Activated CD4-positive, alpha-beta T cell treated with anti-CD3 and anti-CD28 coated beads for 36 hours (primary cell): Measurements from ENCODE around the gene CERS6. TPM values are rescaled to one million over a fixed set of nuclear protein-coding genes. Genes with fewer than 3 reads are reported as not detected.

ENCODE experiments used
- ATAC-seq: fragments of 200-7000 bp; cut with Tn5 transposase; one replicate; pipeline ENCODE4 v1.10.0; 2021; ENCODE audit warnings: mild to moderate bottlenecking, moderate library complexity
- CTCF ChIA-PET: fragments of 350-600 bp; sonication (Branson Sonifier 250); formaldehyde crosslinking; loops from one replicate; lab custom pipeline; 2021; ENCODE audit warnings: antibody characterized with exemption; lab: Charles Lee
- POLR2A ChIA-PET: fragments of 350-600 bp; sonication (Branson Sonifier 250); formaldehyde crosslinking; loops from one replicate; lab custom pipeline; 2021; ENCODE audit warnings: antibody characterized with exemption, inconsistent platforms; lab: Charles Lee
- DNase-seq: peaks from one replicate; pipeline ENCODE4 v3.0.0-alpha.2; 2020
- H3K27ac Mint-ChIP-seq: one replicate; pipeline ENCODE4 v1.8.0; 2021; ENCODE audit warnings: mixed read lengths
- H3K27me3 Mint-ChIP-seq: one replicate; pipeline ENCODE4 v1.8.0; 2021; ENCODE audit warnings: mixed read lengths
- H3K36me3 Mint-ChIP-seq: one replicate; pipeline ENCODE4 v1.8.0; 2021; ENCODE audit warnings: low read depth, mixed read lengths
- H3K4me1 Mint-ChIP-seq: one replicate; pipeline ENCODE4 v1.8.0; 2021; ENCODE audit warnings: mixed read lengths
- H3K4me3 Mint-ChIP-seq: one replicate; pipeline ENCODE4 v1.8.0; 2021; ENCODE audit warnings: mild to moderate bottlenecking, moderate library complexity, mixed read lengths
- H3K9me3 Mint-ChIP-seq: one replicate; pipeline ENCODE4 v1.8.0; 2021; ENCODE audit warnings: low read depth, mixed read lengths
- intact Hi-C, 2 experiments: fragments of 100-400 bp; cut with DNase I in 1 of 2; cut with micrococcal nuclease in 1 of 2; formaldehyde crosslinking; loops; one replicate each; pipeline versions ENCODE4 v1.14.2 to v1.15.1; 2022 to 2024; cut with DNase I, micrococcal nuclease
- total RNA-seq, 2 experiments: library from RNA; stranded (reverse); gene quantifications; one replicate each; pipeline ENCODE4 v1.2.3, GENCODE V29; 2021

The CERS6 gene
- total RNA-seq, 2 experiments from 2014 or later, result 12.9 to 13.1 TPM

DNA sequence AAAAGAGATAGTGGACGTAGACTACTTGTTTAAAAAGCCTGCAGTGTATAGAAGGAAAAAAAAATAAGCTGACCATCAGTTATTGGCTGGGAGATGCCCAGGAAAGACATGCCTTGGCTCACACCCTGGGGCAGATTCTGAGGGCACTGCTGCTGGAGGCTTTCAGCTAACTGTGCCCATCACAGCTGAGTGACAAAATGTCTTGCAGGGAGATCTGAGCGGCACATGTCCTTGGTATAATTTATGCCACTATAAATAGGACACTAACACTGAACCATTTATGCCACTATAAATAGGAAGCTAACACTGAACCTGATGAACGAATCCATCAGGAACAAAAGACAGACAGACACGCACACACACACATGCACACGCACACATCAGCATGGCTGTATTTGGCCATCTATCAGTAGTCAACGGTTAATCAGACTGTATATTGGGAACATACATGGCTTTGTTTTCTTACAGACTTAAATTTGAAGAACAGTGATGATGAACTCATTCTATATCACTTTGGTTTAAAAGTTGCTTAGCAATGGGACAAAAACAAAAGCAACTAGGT lies 278.2 kb downstream of the CERS6 start:
- ChIA-PET CTCF (no interaction called here), POLR2A (no interaction called here)
- Mint-ChIP-seq H3K4me3 (no peak overlapping the region), H3K27me3 (no peaks in the 10 kb centered on the region), H3K36me3 (peaks cover 7% of the 10 kb centered on the region), H3K9me3 (no peaks in the 10 kb centered on the region), H3K4me1 (peaks cover 4% of the 10 kb centered on the region), H3K27ac (no peak overlapping the region)
- intact Hi-C loops, result no loop called here
- no peak for DNase-seq
- no peak for ATAC-seq

DNA sequence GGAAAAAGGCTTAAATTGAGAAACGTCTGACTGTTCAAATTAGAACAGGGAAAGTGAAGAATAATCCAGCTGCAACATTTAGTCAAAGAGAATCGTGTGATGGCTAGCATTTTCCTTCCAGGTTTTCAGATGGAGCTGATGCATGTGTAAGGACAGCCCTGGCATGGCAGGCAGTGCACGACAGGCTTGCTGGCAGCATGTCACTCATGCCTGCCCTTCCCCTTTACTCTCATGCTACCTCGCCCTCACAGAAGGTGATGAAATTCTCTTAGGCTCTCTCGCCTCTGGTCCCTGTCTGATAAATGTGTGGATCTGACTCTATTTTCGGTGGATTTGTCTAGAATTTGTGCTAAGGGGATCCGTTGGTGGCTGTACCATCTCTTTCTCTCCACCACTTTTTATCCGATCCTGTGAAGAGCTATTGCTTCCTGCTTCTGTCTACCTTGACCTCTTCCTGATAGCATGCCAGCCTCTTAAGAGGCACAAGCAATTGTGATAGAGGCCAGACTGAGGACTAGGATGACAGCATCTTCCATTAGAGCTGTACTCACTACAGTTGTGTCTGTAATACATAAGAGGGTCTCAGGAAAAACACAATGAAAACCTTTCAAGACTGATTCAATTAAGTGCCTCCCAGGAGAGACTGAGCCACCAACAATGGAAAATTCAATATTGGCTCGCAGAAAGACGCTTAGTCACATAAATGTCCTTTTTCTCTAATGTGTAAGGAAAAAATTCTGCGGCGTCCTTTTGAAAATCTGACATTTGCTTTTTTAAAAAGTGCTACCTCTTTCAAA lies 280.8 kb downstream of the CERS6 start:
- peaks cover 4% of the 10 kb centered on the region for H3K4me1 Mint-ChIP-seq
- ChIA-PET CTCF (interaction anchor here (0.6 to 1.5 kb wide), 2 partner anchors 15 to 269 kb away, joined by 4 read pairs; no protein-coding TSS in a partner anchor), POLR2A (interaction anchor here (0.6 kb wide), 1 partner anchor 319 kb away, joined by 6 read pairs; no protein-coding TSS in a partner anchor)
- no peak overlapping the region for H3K27ac Mint-ChIP-seq
- H3K4me3 Mint-ChIP-seq, result no peak overlapping the region
- ATAC-seq, result no peak
- no peaks in the 10 kb centered on the region for H3K27me3 Mint-ChIP-seq
- peaks cover 7% of the 10 kb centered on the region for H3K36me3 Mint-ChIP-seq
- DNase-seq, result no peak
- no peaks in the 10 kb centered on the region for H3K9me3 Mint-ChIP-seq
- intact Hi-C loops, result no loop called here

DNA sequence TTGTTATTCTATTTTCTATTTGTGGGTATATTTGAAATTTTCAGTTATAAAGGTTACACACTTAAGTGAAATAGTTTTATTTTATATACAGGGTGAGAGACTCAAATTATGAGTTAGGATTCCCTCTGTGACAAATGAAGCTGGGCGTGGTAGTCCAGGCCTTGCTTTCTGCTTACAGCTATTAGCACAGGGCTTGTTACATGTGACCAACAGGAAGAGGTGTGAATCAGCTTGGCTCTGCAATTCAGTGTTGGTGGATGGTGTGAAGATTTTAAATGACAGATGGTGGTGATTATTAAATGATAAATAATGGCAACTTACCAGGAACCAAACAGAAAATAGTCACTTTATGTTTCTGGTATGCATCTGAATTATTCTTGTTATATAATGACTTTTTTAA lies 282.0 kb downstream of the CERS6 start:
- Mint-ChIP-seq H3K27ac (no peak overlapping the region), H3K4me1 (peaks cover 4% of the 10 kb centered on the region), H3K9me3 (no peaks in the 10 kb centered on the region), H3K4me3 (no peak overlapping the region), H3K27me3 (no peaks in the 10 kb centered on the region), H3K36me3 (peaks cover 7% of the 10 kb centered on the region)
- intact Hi-C loops, result no loop called here
- DNase-seq (no peak), ATAC-seq (no peak)
- POLR2A ChIA-PET, result no interaction called here
- CTCF ChIA-PET, result no interaction called here

DNA sequence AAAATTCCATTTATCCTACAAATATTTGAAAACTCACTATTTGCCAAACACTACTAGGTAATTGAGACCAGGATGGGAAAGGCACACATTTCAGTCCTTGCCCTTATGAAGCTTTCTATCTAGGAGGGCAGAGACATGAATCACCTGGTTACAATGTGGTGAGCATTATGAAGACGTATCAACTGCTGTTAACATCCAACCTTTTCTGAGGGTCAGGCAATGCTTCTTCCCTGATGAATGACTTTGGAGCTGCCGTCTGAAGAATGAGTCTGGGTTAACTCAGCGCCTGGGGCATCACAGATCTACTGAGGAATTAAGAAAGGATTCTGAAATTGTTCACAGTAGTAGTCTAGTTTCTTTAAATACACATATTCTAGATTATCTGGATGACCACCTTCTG lies 284.3 kb downstream of the CERS6 start:
- no peak overlapping the region for H3K27ac Mint-ChIP-seq

DNA sequence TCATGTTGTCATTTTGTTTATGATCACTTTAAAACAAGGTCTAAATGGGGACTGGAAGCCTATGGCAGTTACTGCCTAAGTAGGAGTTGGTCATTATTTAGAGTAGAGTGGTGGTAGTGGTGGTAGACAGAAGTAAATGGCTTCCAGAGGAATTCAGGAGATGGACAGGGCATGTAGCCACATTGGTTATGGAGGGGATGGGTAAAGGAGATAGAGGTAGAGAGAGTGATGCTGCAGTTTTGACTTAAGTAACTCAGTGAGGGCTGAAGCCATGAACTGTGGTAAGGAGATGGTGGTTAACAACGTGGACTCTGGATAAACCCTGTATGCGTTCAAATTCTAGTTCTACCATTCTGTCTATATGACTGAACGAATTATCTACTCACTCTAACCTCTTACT lies 284.7 kb downstream of the CERS6 start:
- no peaks in the 10 kb centered on the region for H3K9me3 Mint-ChIP-seq
- H3K4me3 Mint-ChIP-seq, result no peak overlapping the region
- no peaks in the 10 kb centered on the region for H3K27me3 Mint-ChIP-seq
- H3K36me3 Mint-ChIP-seq, result peaks cover 6% of the 10 kb centered on the region
- H3K27ac Mint-ChIP-seq, result no peak overlapping the region
- H3K4me1 Mint-ChIP-seq, result peaks cover 5% of the 10 kb centered on the region
- intact Hi-C loops, result no loop called here
- ATAC-seq, result no peak
- no peak for DNase-seq
- ChIA-PET CTCF (interaction anchor here (0.7 to 1.8 kb wide), 2 partner anchors 13 to 956 kb away, joined by 4 to 6 read pairs; no protein-coding TSS in a partner anchor), POLR2A (interaction anchor here (0.7 kb wide), 1 partner anchor 10 kb away, joined by 3 read pairs; no protein-coding TSS in a partner anchor)

More for the DNA sequence above, 284.3 kb downstream of the CERS6 start:
- intact Hi-C loops, result no loop called here
- no peak overlapping the region for H3K4me3 Mint-ChIP-seq
- no peaks in the 10 kb centered on the region for H3K9me3 Mint-ChIP-seq
- no peaks in the 10 kb centered on the region for H3K27me3 Mint-ChIP-seq
- ChIA-PET POLR2A (interaction anchor here (0.6 kb wide), 1 partner anchor 14 kb away, joined by 4 read pairs; no protein-coding TSS in a partner anchor), CTCF (no interaction called here)
- ATAC-seq (no peak), DNase-seq (no peak)
- H3K4me1 Mint-ChIP-seq, result peaks cover 5% of the 10 kb centered on the region
- H3K36me3 Mint-ChIP-seq, result peaks cover 6% of the 10 kb centered on the region

DNA sequence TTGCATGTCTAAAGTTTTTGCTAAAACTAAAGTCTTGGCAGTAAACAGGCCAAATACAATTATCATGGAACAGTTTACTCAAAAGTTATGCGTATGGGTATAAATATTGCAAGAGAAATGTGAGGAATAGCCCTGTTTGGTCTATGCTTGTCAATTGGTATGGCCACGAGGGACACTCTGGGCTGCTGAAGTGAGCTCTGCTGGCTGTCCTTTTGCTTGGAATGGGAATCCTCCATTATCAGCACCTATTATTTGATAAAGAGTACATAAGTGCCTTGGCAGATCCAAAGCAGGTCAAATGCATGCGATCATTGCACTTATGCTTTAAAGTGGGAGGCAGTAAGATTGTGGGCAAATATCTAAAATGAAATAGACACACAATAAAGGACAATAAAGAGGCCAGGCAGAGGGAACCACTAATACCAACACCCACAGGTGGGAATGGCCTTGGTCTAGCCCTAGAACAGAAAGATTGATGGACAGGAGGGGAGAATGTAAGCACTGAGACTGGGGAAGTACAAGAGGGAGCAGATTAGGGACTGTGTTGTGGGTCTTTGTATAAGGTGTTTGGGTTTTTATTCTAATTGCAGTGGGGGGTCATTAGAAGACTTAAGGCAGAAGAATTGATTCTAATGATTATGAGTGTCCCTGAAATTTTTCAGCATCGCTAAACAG lies 286.3 kb downstream of the CERS6 start:
- peaks cover 6% of the 10 kb centered on the region for H3K36me3 Mint-ChIP-seq
- H3K4me1 Mint-ChIP-seq, result peaks cover 5% of the 10 kb centered on the region
- no peaks in the 10 kb centered on the region for H3K9me3 Mint-ChIP-seq
- DNase-seq (no peak), ATAC-seq (no peak)
- no peak overlapping the region for H3K27ac Mint-ChIP-seq
- H3K4me3 Mint-ChIP-seq, result no peak overlapping the region
- CTCF ChIA-PET, result interaction anchor here (1.8 kb wide), 1 partner anchor 12 kb away, joined by 4 read pairs; no protein-coding TSS in a partner anchor
- intact Hi-C loops, result no loop called here
- POLR2A ChIA-PET, result no interaction called here
- H3K27me3 Mint-ChIP-seq, result no peaks in the 10 kb centered on the region

DNA sequence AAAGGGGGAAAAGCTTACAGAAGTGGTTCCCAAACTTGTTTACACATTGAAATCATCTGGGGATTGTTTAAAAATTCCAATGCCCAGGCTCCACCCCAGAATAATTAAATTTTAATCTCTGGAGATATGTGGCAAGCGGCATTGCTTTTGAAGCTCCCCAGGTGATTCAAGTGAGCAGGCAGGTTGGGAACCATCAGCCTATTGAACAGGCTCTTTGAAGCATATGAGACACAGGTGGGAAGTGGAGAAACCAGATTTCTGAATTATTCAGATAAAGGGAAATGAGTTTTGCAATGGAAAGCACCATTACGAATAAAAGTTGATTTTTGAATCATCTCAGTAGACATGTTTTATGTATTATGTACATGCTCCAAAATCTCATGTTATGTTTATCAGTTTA lies 288.8 kb downstream of the CERS6 start:
- CTCF ChIA-PET, result no interaction called here
- Mint-ChIP-seq H3K9me3 (no peaks in the 10 kb centered on the region), H3K27ac (no peak overlapping the region), H3K4me3 (no peak overlapping the region), H3K4me1 (peaks cover 19% of the 10 kb centered on the region), H3K27me3 (no peaks in the 10 kb centered on the region), H3K36me3 (peaks cover 8% of the 10 kb centered on the region)
- DNase-seq (no peak), ATAC-seq (peak; percentile 30)
- intact Hi-C loops, result no loop called here
- POLR2A ChIA-PET, result no interaction called here

DNA sequence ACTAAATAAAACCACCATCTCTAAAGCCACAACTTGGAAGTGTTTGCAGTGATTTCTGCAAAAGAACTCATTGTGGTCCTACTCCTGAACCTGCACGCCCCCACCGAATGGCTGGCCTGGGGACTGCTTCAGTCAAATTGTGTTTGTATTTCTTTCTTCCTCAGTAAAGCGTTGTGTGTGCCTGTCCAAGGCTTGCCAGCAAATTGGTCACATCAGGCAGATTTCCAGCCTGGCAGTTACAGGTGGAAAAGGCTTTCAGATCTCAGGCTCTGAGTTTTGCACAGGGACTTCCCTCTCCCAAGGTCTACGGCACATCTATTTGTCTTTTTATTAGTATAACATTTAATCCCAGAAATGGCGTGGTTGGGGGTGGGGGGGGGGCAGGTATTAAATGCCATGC lies 292.4 kb downstream of the CERS6 start:
- no peaks in the 10 kb centered on the region for H3K27me3 Mint-ChIP-seq
- DNase-seq (no peak), ATAC-seq (no peak)
- no peak overlapping the region for H3K4me3 Mint-ChIP-seq
- intact Hi-C loops, result no loop called here
- ChIA-PET POLR2A (no interaction called here), CTCF (no interaction called here)
- peaks cover 10% of the 10 kb centered on the region for H3K36me3 Mint-ChIP-seq
- H3K4me1 Mint-ChIP-seq, result peaks cover 52% of the 10 kb centered on the region
- H3K9me3 Mint-ChIP-seq, result no peaks in the 10 kb centered on the region
- H3K27ac Mint-ChIP-seq, result no peak overlapping the region

DNA sequence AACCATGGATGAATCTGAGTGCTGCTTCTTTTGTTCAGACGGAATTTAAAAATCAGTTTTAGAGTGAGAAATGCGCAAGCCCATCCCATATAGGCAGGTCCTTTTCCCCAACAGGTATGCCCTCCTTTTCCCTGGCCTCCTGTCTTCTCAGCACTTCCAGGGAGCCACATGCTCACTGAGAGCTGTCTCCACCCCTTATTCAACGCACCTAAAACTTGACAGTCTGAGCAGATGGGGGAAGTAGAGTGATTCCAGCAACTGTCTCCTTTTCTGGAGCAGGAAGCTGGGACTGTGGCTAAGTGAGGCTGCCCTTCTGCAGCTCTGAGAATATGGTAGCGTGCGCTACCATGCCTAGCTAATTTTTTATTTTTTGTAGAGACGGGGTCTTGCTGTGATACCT lies 293.2 kb downstream of the CERS6 start:
- intact Hi-C loops, result no loop called here
- POLR2A ChIA-PET, result interaction anchor here (0.7 kb wide), 1 partner anchor 25 kb away, joined by 3 read pairs; no protein-coding TSS in a partner anchor

DNA sequence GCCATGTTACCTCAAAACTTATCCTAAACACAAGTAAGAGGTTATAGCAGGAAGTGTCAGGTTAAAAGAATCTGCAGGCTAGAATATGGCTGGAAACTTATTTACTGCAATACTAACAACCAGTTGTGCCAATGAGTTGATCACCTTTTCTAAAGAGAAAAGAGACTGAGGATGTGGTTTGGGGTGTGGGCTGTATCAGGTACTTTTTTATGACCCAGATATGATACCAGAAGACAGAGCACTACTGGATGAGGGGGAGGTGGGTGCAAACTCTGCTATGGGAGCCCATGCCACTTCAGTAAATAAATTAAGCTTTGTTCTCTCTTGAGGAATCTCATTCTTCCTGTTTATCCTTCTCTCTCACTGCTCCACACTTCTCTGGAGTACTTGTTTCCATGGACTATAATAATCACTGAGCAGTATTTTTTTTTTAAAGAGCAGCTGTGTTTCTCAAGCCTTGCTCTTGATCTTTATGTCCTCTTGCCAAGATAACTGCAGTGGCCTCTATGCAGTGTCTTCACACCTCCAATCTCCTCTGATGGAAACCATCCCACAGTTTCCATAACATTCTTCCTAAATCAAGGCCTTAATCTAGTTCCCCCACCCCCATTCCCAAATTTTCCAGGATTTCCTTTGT lies 295.1 kb downstream of the CERS6 start:
- peaks cover 8% of the 10 kb centered on the region for H3K36me3 Mint-ChIP-seq
- peak; percentile 56 for DNase-seq
- H3K27ac Mint-ChIP-seq, result peak overlapping the region; percentile 22
- no peak overlapping the region for H3K4me3 Mint-ChIP-seq
- intact Hi-C loops, result loop anchor here in 1 of 2 experiments (5.0 kb wide), 1 partner anchor 259 kb away; no protein-coding TSS in a partner anchor
- peaks cover 67% of the 10 kb centered on the region for H3K4me1 Mint-ChIP-seq
- H3K27me3 Mint-ChIP-seq, result no peaks in the 10 kb centered on the region
- ChIA-PET CTCF (interaction anchor here (0.7 to 1.3 kb wide), 6 partner anchors 11 to 424 kb away, joined by 3 to 5 read pairs (median 4); no protein-coding TSS in a partner anchor), POLR2A (interaction anchor here (0.8 kb wide), 1 partner anchor 10 kb away, joined by 3 read pairs; no protein-coding TSS in a partner anchor)
- peak; percentile 99 for ATAC-seq
- H3K9me3 Mint-ChIP-seq, result no peaks in the 10 kb centered on the region

More for the DNA sequence above, 293.2 kb downstream of the CERS6 start:
- CTCF ChIA-PET, result no interaction called here
- no peaks in the 10 kb centered on the region for H3K27me3 Mint-ChIP-seq
- peaks cover 58% of the 10 kb centered on the region for H3K4me1 Mint-ChIP-seq
- peak overlapping the region; percentile 68 for H3K27ac Mint-ChIP-seq
- ATAC-seq (no peak), DNase-seq (no peak)
- no peaks in the 10 kb centered on the region for H3K9me3 Mint-ChIP-seq
- H3K36me3 Mint-ChIP-seq, result peaks cover 10% of the 10 kb centered on the region
- H3K4me3 Mint-ChIP-seq, result no peak overlapping the region

DNA sequence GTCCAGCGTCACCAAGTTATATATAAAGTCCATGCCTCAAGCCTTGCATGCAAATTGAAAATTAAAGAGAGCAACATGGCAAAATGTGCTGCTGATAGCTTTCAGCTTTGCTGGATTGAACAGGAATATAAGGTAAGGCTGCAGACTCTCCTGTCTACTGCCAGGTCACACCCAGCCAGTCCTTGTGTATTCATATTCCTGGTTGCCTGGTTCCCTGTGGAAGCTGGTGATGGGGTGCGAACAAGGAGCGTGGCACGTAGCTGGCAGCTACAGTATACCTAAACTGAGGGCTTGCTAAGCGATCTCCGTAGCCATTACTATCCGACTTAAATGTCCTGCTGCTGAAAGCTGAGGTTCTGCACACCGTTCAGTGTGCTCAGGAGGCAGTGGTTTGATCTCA lies 296.3 kb downstream of the CERS6 start:
- peaks cover 10% of the 10 kb centered on the region for H3K36me3 Mint-ChIP-seq
- intact Hi-C loops, result loop anchor here in 1 of 2 experiments (5.0 kb wide), 1 partner anchor 260 kb away; no protein-coding TSS in a partner anchor

More for the DNA sequence above, 296.3 kb downstream of the CERS6 start:
- no peaks in the 10 kb centered on the region for H3K9me3 Mint-ChIP-seq
- ChIA-PET POLR2A (no interaction called here), CTCF (interaction anchor here (0.5 kb wide), 1 partner anchor 46 kb away, joined by 3 read pairs; no protein-coding TSS in a partner anchor)
- no peaks in the 10 kb centered on the region for H3K27me3 Mint-ChIP-seq
- H3K27ac Mint-ChIP-seq, result no peak overlapping the region
- ATAC-seq (no peak), DNase-seq (no peak)
- H3K4me1 Mint-ChIP-seq, result peaks cover 78% of the 10 kb centered on the region
- no peak overlapping the region for H3K4me3 Mint-ChIP-seq
